Motor neuron (in vitro differentiated cells): ENCODE results near the gene SLC30A2. TPM values are rescaled to one million over a fixed set of nuclear protein-coding genes. Genes with fewer than 3 reads are reported as not detected.

Experiments
- ATAC-seq, 8 experiments: fragments of 200-7000 bp; cut with Tn5 transposase; replicated peaks in 6 of 8; 2 replicates each; pipeline ENCODE4 v1.8.0; 2021; ENCODE audit warnings: mild to moderate bottlenecking in 8 of 8, moderate library complexity in 8 of 8
- H3K27ac ChIP-seq, 2 donors: fragments of 250-450 bp; sonication (Bioruptor Pico); 2 replicates each; pipeline ENCODE4 v1.9.0; 2021; ENCODE audit warnings: antibody characterized with exemption in 2 of 2, mild to moderate bottlenecking in 2 of 2, moderate library complexity in 1 of 2
- H3K4me1 ChIP-seq, 2 donors: fragments of 250-450 bp; sonication (Bioruptor Pico); replicated peaks in 1 of 2; 2 replicates each; pipeline ENCODE4 v1.6.1; 2021; ENCODE audit warnings: antibody characterized with exemption in 2 of 2, mild to moderate bottlenecking in 2 of 2, moderate library complexity in 1 of 2
- H3K4me3 ChIP-seq, 5 donors: fragments of 250-450 bp; sonication (Bioruptor Pico); 2 replicates each; pipeline ENCODE4 v1.9.0; 2021; ENCODE audit warnings: antibody characterized with exemption in 5 of 5, mild to moderate bottlenecking in 5 of 5, moderate library complexity in 4 of 5
- WGBS, 10 experiments: fragments of 450-650 bp; shearing (Covaris generic); methylation state at CpG; one replicate each; pipeline ENCODE4 v1.0.0; 2022; 5-methylcytosine and 5-hydroxymethylcytosine counted together
- in situ Hi-C, 9 experiments: fragments of 400-800 bp; cut with MboI; loops; one replicate each; pipeline ENCODE4 v1.15.0; 2021; ENCODE audit warnings: low sequenced_read_pairs in 9 of 9, low pct_unique_long_range_greater_than_20kb in 2 of 9; ENCODE audit not compliant: unreplicated experiment in 9 of 9
- total RNA-seq, 8 experiments: library from RNA; unstranded; fragments of 300-600 nt; gene quantifications; 2 replicates each; pipeline versions ENCODE4 v1.2.3 to v1.2.4, GENCODE V29; 2022

Gene SLC30A2
- total RNA-seq, 8 experiments from 2014 or later = 0.10 to 5.7 (median 0.84) TPM

DNA sequence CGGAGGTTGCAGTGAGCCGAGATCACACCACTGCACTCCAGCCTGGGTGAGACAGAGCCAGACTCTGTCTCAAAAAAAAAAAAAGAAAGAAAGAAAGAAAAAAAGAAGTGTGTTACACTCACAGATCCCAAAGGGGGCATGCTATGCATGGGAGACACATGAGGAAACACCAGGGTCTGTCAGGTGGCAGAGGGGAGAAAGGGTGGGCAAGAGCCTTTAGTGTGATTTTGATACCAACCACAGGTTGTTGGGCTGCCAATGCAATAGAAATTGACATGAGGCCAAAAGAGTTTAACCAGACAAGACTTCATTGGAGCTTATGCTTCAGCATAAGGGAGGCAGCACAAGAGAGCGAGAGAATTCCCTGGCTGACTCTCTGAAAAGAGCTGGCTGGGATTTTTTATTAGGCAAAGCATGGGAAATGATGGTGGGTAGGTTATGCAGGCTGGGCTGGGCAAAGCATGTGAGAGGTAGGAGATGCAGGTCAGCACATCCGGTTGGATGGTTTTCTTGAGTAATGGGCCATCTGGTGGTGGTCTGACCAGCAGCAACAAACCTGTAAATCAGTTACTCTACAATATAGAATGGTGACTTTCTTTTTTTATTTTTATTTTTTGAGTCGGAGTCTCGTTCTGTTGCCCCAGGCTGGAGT, 36.0 kb downstream of the SLC30A2 start:
- no peak overlapping the region for H3K27ac ChIP-seq
- peaks cover 0 to 5% of the 10 kb centered on the region in 2 donors for H3K4me1 ChIP-seq
- ATAC-seq = peak in 5 of 8 experiments; percentile 30 to 68 (median 41)
- in situ Hi-C loops = loop anchor here in 2 of 9 experiments (10.0 kb wide), 1 partner anchor 115 kb away; no protein-coding TSS in a partner anchor
- 50 to 94% (median 80%) methylated on average over 1 to 5 of the region's 6 CpGs; no CpG with 5 or more reads in 1 of the 10 experiments for WGBS, 10 experiments
- H3K4me3 ChIP-seq = no peak overlapping the region

DNA sequence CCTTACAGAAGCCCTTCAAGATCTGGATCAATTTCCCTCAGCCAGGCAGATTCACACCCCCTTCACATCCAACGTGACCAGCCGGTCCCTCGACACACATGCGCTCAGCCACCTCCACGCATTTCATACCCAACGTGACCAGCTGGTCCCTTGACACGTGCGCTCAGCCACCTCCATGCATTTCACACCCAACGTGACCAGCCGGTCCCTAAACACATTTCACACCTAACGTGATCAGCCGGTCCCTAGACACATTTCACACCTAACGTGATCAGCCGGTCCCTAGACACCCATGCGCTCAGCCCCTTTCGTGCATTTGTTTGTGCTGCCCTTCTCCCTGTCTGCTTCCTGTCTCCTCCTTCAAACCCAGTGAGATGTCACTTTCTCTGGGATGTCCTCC, 39.2 kb downstream of the SLC30A2 start:
- H3K27ac ChIP-seq = no peak overlapping the region
- ATAC-seq = no peak
- peaks cover 0 to 5% of the 10 kb centered on the region in 2 donors for H3K4me1 ChIP-seq
- in situ Hi-C loops = loop anchor here in 2 of 9 experiments (10.0 kb wide), 1 partner anchor 112 kb away; no protein-coding TSS in a partner anchor
- H3K4me3 ChIP-seq = no peak overlapping the region
- 72 to 94% (median 87%) methylated on average over 4 to 16 of the region's 16 CpGs for WGBS, 10 experiments

DNA sequence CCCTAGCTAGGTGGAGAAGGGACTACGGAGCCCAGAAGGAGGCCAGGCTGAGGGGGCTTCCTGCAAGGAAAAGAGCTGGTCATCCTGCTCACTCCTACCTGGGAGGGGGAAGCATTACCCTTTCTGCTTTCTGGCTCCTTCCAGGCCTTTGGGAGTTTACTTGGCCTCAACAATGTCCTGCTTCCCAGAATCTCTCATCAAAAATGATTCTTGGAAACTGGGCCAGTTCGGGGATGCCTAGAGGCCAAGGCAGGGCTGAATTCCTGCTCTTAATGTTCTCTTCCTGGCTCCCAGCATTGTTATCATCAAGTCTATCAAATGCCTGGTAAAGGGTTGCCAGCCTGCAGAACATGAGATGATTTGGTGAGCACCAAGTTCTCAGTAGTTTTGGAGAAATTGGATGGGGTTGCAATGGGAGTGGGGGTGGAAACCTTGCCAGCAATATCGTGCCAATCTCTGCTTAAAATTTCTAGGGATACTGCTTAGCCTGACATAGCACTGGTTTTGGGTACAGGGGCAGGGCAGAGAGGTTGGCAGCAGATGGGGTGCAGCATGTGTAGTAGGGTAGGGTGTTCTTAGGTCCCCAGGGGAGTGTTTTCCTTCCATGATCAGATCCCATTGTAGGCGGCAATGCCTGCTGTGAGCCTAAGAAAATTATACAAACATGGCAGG, 40.3 kb downstream of the SLC30A2 start:
- Histone ChIP-seq H3K4me3 (no peak overlapping the region), H3K4me1 (no peaks in the 10 kb centered on the region), H3K27ac (no peak overlapping the region)
- WGBS, 10 experiments = 0 to 90% (median 70%) methylated on average over 1 to 4 of the region's 4 CpGs; no CpG with 5 or more reads in 3 of the 10 experiments
- ATAC-seq = peak in 4 of 8 experiments; percentile 8 to 81 (median 54)
- in situ Hi-C loops = loop anchor here in 2 of 9 experiments (10.0 kb wide), 1 partner anchor 111 kb away; no protein-coding TSS in a partner anchor

DNA sequence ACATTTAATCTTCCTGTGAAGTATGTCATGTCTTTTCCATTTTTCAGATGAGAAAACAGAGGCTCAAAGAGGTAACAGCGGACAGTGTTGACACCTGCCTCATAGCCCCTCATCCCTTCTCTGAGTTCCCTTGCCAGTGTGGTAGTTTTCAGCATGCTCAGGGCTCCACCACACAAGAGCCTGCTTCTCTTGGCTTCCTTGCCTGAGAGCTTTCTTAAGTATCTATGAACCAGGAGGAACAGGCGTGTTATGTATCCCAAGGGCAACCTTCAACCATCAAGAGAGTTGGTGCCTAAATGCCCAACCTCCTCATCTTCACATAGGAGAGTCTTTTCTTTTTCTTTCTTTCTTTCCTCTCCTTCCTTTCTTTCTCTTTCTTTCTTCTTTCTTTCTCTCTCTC, 42.2 kb downstream of the SLC30A2 start:
- Histone ChIP-seq H3K4me3 (no peak overlapping the region), H3K4me1 (peaks cover 2 to 8% of the 10 kb centered on the region in 2 donors), H3K27ac (no peak overlapping the region)
- 73 to 100% (median 83%) methylated on average over 1 to 2 of the region's 2 CpGs; no CpG with 5 or more reads in 1 of the 10 experiments for whole genome bisulfite sequencing, 10 experiments
- no peak for ATAC-seq
- in situ Hi-C loops = loop anchor here in 2 of 9 experiments (10.0 kb wide), 1 partner anchor 109 kb away; no protein-coding TSS in a partner anchor

DNA sequence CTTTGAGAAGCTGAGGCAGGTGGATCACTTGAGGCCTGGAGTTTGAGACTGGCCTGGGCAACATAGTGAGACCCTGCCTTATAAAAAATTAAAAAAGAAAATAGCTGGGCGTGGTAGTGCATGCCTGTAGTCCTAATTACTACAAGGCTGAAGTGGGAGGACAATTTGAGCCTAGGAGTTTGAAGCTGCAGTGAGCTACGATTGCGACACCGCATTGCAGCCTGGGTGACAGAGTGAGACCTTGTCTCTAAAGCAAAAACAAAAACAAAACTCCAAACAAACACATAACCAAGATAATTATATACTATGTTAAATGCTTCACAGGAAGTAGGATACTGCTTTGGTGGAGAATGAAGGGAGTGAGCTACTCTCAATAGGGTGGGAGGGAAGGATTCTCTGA, 42.7 kb downstream of the SLC30A2 start:
- Histone ChIP-seq H3K4me1 (peaks cover 7 to 12% of the 10 kb centered on the region in 2 donors), H3K27ac (no peak overlapping the region), H3K4me3 (no peak overlapping the region)
- in situ Hi-C loops = loop anchor here in 2 of 9 experiments (10.0 kb wide), 1 partner anchor 108 kb away; no protein-coding TSS in a partner anchor
- whole genome bisulfite sequencing, 10 experiments = 0 to 100% (median 86%) methylated on average over 1 to 4 of the region's 4 CpGs; no CpG with 5 or more reads in 6 of the 10 experiments
- peak in 1 of 8 experiments; percentile 25 for ATAC-seq

DNA sequence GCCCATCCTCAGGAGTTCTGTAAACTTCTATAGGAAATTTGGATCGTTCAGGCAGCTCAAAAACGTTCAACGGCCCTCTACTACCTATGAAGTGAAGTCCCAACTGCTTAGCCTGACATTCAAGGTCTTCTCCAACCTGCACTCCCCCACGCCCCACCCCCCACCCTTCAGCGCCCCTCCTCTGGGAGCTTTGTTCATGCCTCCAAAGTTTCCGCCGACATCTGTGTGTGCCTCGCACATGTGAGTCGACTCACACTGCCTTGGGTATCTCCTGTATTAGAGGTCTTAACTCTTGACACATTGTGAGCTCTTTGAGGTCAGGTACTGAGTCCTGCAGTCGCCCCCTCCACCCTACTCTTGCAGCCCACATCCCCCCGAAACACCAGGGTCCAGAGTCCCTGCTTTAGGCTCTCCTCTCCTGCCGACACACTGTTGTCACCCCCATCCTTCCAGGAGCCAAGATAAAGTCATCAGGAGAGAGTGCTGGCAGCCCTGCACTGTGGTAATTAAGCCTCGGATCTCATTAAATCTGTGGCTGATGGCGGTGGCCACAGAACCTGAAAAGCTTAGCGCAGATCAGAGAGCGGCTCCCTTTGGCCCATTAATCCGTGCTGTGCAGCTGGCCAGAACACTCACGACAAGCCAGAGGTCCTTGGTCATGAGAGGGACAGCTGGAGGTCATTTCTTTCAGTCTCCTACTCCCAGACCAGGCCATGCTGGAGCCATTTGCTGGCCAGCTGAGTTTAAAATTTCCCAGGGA, 46.7 kb downstream of the SLC30A2 start:
- peaks cover 16 to 20% of the 10 kb centered on the region in 2 donors for H3K4me1 ChIP-seq
- H3K4me3 ChIP-seq = no peak overlapping the region
- no peak for ATAC-seq
- in situ Hi-C loops = loop anchor here in 4 of 9 experiments (5.0 to 25.0 kb wide), 3 partner anchors 102 to 112 kb away; partner anchors contain the start of gene PAQR7 (in 2 of the 4)
- 20 to 100% (median 89%) methylated on average over 1 to 9 of the region's 18 CpGs; no CpG with 5 or more reads in 3 of the 10 experiments for WGBS, 10 experiments
- H3K27ac ChIP-seq = peak overlapping the region in 1 of 2 donors; percentile 11

DNA sequence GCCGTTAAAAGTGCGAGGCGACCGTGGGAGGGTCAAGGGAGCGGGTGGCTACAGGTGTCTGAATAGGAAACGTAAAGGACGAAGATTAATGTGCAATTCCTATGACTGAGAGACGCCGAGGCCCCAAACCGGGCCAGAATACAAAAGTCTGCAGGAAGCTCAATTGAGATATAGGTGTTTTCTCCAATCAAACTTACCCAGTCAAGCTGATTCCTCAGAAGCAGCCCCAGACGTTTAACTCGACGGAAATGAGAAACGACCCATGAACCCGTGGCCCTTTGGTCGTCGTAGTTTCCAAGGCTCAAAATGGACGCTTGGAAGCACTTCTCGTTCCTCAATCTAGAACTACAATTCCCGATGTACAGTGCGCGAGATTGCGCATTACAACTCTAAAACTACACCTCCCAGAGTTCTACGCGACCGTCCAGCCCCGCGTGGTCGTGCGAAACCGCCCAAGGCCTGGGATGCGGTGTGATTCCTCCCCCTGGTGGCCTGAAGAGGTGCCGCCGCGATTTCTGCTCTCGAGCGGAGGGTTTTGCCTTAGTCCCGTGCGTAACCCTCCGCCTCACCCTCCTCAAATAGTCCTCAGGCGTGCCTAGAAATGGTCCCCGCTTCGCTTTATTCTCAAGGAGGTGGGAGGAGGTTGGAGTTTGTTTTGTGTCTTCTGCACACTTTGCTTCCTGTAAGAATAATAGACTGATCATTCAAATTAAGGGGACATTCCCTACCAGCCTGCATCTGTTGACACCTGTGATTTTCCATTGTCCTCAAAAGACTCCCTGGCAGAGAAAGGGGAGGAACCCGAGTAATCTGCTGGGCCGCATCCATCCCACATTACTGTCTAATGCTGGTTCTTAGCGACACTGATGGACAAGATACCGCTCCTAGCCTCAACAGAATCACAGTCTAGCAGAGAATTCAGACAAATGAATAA, 47.8 kb downstream of the SLC30A2 start, which contains the start of gene PAFAH2:
PAFAH2 (minus strand) TSS at position 236 of the 934 bp plus-strand sequence. CDS start 7,247 bp downstream, outside the sequence.
- 0 to 34% (median 6%) methylated on average over 2 to 35 of the region's 47 CpGs; no CpG with 5 or more reads in 1 of the 10 experiments for WGBS, 10 experiments
- peaks cover 20 to 22% of the 10 kb centered on the region in 2 donors for H3K4me1 ChIP-seq
- peak; percentile 98 to 99 (median 98) for ATAC-seq
- H3K27ac ChIP-seq = peak within 1 kb of the TSS; percentile 44 to 70
- H3K4me3 ChIP-seq = peak within 1 kb of the TSS; percentile 43 to 54 (median 50)
- in situ Hi-C loops = loop anchor here in 4 of 9 experiments (5.0 to 25.0 kb wide), 3 partner anchors 101 to 111 kb away; partner anchors contain the start of gene PAQR7 (in 2 of the 4)

DNA sequence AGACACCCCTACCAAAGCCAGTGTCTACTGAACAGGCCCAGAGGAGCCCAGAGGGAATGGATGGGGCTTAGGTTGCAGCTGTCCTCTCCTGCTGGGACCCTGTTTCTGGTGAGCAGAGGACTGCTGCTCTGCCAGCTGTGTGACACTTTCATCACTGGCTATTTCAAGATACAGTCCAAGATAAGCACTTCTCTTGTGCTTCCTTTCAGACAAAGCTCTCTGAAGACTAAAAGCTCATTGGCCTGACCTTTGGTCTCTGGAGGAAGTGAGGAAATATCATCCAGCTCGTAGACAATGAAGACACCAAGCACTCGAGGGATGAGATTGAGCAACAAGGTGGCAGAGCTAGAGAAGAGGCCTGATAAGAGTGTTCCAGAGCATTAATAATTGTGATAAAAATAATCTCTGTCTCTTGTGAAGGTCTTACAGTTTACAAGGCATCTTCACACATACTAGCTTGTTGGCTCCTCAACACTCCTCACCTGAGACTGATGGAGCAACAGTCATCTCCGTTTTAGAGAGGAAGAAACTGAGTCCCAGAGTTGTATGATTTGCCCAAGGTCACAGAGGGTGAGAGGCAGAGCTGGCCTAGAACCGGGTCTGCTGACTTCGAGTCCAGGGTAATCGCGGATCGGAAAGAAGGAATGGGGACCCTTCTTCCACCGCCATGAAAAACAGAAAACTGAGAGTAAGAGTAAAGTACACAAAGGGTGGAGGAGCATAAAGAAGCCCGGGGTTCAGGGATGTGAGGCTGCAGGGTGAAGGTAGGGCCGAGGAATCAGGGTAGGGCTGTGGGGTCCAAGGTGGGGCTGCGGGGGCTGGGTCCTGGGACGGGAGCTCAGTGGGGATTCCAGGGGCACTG, 48.7 kb downstream of the SLC30A2 start:
- WGBS, 10 experiments = 0 to 10% (median 9%) methylated on average over 2 to 12 of the region's 13 CpGs
- in situ Hi-C loops = loop anchor here in 4 of 9 experiments (5.0 to 25.0 kb wide), 3 partner anchors 100 to 110 kb away; partner anchors contain the start of gene PAQR7 (in 2 of the 4)
- peak overlapping the region; percentile 43 to 54 (median 50) for H3K4me3 ChIP-seq
- H3K27ac ChIP-seq = peak overlapping the region; percentile 25 to 67
- peaks cover 20 to 22% of the 10 kb centered on the region in 2 donors for H3K4me1 ChIP-seq
- no peak for ATAC-seq

DNA sequence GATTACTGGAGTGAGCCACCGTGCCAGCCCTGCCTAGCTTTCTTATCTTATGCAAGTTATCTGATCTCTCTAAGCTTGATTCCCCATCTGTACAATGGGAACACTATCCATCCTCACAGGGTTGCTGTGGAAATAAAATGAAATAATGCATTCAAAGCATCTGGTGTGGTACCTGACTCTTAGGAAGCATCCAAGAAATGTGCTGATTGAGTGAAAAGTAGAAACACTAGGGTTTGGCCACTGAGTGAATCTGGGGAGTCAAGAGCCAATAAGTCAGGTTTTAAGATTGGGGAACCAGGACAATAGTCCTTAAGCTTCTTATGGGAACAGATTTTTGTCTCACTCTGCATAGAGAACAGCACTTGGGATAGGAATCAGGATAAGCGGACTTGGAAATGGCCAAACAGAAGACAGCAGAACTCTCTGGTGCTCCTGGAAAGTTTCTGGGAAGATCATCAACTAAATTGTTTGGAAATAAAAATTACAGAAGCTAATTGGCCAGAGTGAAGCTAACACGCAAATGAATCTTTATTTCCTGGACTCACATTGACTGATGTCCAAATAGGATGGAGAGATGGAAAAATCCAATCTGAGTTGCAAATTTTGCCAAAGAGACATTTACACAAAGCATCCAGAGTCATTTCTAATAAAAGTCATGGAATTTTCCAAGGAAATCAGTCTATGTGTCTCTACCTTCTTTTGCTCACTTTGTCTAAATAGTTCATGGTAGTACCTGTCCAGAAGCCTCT, 51.3 kb downstream of the SLC30A2 start:
- 83 to 100% (median 99%) methylated on average over 1 to 3 of the region's 3 CpGs for WGBS, 10 experiments
- no peak overlapping the region for H3K4me3 ChIP-seq
- no peak for ATAC-seq
- no peak overlapping the region for H3K27ac ChIP-seq
- H3K4me1 ChIP-seq = peaks cover 37 to 38% of the 10 kb centered on the region in 2 donors
- in situ Hi-C loops = loop anchor here in 4 of 9 experiments (5.0 to 25.0 kb wide), 3 partner anchors 97 to 107 kb away; partner anchors contain the start of gene PAQR7 (in 2 of the 4)
